K562 (cell line): ENCODE measurements around the gene LAPTM5. TPM values are rescaled to one million over a fixed set of nuclear protein-coding genes. Genes with fewer than 3 reads are reported as not detected.

Source experiments
- MAFG ChIP-seq: fragments of 450-650 bp; conservative IDR thresholded peaks from 2 replicates; pipeline ENCODE4 v1.6.1; 2016; ENCODE audit warnings: missing genetic modification characterization, missing compliant biosample characterization
- MAFK ChIP-seq: IDR thresholded peaks from 2 replicates; pipeline ENCODE4 v1.6.1; 2011; ENCODE audit warnings: low read length, improper control_type of control experiment
- NR2C2 ChIP-seq, 2 experiments: fragments of 200-800 bp in 1 of 2; sonication (Bioruptor generic) in 1 of 2; sonication (generic) in 1 of 2; formaldehyde crosslinking in 1 of 2; IDR thresholded peaks; 2 replicates each; pipeline versions ENCODE4 v1.6.1 to v1.8.0; 2016 to 2022; ENCODE audit warnings: mild to moderate bottlenecking in 1 of 2, missing compliant biosample characterization in 1 of 2, missing genetic modification characterization in 1 of 2, missing genetic modification reagents in 1 of 2
- RBFOX2 ChIP-seq: fragments of 200-400 bp; formaldehyde crosslinking; IDR thresholded peaks from 2 replicates; pipeline ENCODE4 v1.6.1; 2017; ENCODE audit warnings: low read depth, mild to moderate bottlenecking, low read length, moderate library complexity
- RNF2 ChIP-seq: sonication (generic); IDR thresholded peaks from 2 replicates; pipeline ENCODE4 v1.6.1; 2016
- ZFP30 ChIP-seq: fragments of 250-450 bp; sonication (Bioruptor Pico); IDR thresholded peaks from 2 replicates; pipeline ENCODE4 v1.8.0; 2022; ENCODE audit warnings: moderate library complexity, mild to moderate bottlenecking, inconsistent platforms, borderline replicate concordance
- ZNF224 ChIP-seq: sonication (generic); formaldehyde crosslinking; IDR thresholded peaks from 2 replicates; pipeline ENCODE4 v1.8.0; 2022; ENCODE audit warnings: mild to moderate bottlenecking, missing genetic modification reagents
- polyA plus RNA-seq, 8 experiments: library from polyadenylated mRNA; depleted of rRNA in 4 of 8; stranded (reverse) in 5 of 8; unstranded in 3 of 8; fragments of >200 nt; fragmentation: Nextera tagmentation in 2 of 8; fragmentation: Illumina TruSeq in 1 of 8; extraction: Ambion mirVana in 2 of 8; extraction: Trizol in 1 of 8; gene quantifications; 2 replicates each; pipeline versions ENCODE4 v1.2.1 to v1.2.3, GENCODE V29; 2011 to 2014; ENCODE audit warnings: inconsistent platforms in 1 of 8, missing spikeins in 1 of 8
- total RNA-seq, 7 experiments: library from RNA; depleted of rRNA in 6 of 7; stranded (reverse); fragments of >200 nt in 6 of 7; fragmentation: Illumina TruSeq in 2 of 7; extraction: Trizol in 2 of 7; gene quantifications; 2 replicates each; pipeline versions ENCODE4 v1.2.1 to v1.2.3, GENCODE V29; 2011 to 2021; ENCODE audit warnings: low replicate concordance in 1 of 7
- TF ChIP-seq, protein P1 (sequence below): IDR thresholded peaks from 2 replicates; pipeline ENCODE4 v1.6.1; 2012; ENCODE audit warnings: low read depth, low read length, improper control_type of control experiment, borderline replicate concordance
- TF ChIP-seq, protein P2 (sequence below): sonication (generic); formaldehyde crosslinking; IDR thresholded peaks from 2 replicates; pipeline ENCODE4 v1.8.0; 2022; ENCODE audit warnings: mild to moderate bottlenecking, missing genetic modification reagents
- TF ChIP-seq, protein P3 (sequence below), 2 experiments: fragments of 200-800 bp in 1 of 2; sonication (Bioruptor generic) in 1 of 2; sonication (generic) in 1 of 2; formaldehyde crosslinking in 1 of 2; IDR thresholded peaks in 1 of 2; conservative IDR thresholded peaks in 1 of 2; 2 replicates each; pipeline versions ENCODE4 v1.5.0 to v1.6.1; 2016 to 2020; ENCODE audit warnings: missing compliant biosample characterization in 1 of 2, missing genetic modification characterization in 1 of 2, missing genetic modification reagents in 1 of 2
- TF ChIP-seq, protein P4 (sequence below): fragments of 200-800 bp; sonication (Bioruptor generic); IDR thresholded peaks from 2 replicates; pipeline ENCODE4 v1.6.1; 2017; ENCODE audit warnings: missing genetic modification characterization, missing compliant biosample characterization

LAPTM5 gene
- total and polyA plus RNA-seq, 9 of the 15 experiments (the other 6 are each of a cell fraction or from before 2014, with no cell fraction given): 2.4 to 47.3 (median 20.3) TPM

DNA sequence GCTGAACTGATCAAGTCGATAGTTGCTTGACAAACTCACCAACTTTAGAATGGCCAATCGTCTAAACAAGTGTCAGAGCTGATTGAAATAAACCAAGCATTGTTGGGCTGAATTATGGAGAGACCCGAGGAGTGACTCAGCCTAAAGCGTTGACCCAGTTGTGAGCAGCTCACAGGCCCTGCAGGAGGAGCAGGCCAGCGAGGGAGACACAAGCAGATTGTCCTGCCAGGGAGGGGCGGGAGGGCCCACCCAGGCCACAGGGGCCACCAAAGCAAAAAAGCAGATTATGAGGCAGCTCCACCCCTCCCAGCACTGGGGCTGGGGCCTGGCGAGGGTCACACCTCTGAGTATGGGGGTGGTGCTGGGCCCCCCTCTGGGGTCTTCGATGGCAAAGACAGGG lies 24.1 kb downstream of the LAPTM5 start (continued):
- TF ChIP-seq, protein P1, sequence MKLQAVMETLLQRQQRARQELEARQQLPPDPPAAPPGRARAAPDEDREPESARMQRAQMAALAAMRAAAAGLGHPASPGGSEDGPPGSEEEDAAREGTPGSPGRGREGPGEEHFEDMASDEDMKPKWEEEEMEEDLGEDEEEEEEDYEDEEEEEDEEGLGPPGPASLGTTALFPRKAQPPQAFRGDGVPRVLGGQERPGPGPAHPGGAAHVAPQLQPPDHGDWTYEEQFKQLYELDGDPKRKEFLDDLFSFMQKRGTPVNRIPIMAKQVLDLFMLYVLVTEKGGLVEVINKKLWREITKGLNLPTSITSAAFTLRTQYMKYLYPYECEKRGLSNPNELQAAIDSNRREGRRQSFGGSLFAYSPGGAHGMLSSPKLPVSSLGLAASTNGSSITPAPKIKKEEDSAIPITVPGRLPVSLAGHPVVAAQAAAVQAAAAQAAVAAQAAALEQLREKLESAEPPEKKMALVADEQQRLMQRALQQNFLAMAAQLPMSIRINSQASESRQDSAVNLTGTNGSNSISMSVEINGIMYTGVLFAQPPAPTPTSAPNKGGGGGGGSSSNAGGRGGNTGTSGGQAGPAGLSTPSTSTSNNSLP: no peak
- TF ChIP-seq, protein P2, sequence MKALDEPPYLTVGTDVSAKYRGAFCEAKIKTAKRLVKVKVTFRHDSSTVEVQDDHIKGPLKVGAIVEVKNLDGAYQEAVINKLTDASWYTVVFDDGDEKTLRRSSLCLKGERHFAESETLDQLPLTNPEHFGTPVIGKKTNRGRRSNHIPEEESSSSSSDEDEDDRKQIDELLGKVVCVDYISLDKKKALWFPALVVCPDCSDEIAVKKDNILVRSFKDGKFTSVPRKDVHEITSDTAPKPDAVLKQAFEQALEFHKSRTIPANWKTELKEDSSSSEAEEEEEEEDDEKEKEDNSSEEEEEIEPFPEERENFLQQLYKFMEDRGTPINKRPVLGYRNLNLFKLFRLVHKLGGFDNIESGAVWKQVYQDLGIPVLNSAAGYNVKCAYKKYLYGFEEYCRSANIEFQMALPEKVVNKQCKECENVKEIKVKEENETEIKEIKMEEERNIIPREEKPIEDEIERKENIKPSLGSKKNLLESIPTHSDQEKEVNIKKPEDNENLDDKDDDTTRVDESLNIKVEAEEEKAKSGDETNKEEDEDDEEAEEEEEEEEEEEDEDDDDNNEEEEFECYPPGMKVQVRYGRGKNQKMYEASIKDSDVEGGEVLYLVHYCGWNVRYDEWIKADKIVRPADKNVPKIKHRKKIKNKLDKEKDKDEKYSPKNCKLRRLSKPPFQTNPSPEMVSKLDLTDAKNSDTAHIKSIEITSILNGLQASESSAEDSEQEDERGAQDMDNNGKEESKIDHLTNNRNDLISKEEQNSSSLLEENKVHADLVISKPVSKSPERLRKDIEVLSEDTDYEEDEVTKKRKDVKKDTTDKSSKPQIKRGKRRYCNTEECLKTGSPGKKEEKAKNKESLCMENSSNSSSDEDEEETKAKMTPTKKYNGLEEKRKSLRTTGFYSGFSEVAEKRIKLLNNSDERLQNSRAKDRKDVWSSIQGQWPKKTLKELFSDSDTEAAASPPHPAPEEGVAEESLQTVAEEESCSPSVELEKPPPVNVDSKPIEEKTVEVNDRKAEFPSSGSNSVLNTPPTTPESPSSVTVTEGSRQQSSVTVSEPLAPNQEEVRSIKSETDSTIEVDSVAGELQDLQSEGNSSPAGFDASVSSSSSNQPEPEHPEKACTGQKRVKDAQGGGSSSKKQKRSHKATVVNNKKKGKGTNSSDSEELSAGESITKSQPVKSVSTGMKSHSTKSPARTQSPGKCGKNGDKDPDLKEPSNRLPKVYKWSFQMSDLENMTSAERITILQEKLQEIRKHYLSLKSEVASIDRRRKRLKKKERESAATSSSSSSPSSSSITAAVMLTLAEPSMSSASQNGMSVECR: no peak
- TF ChIP-seq MAFK (peak; percentile 33; the same call in 1 of the 2 replicates), ZFP30 (no peak), RBFOX2 (0 out of 2 replicates have a peak, but pooled peaks have one; percentile 27), MAFG (tag) (0 out of 2 replicates have a peak, but pooled peaks have one; percentile 8), ZNF224 (CRISPR knock-in tag) (no peak), NR2C2 (CRISPR knock-in tag; IDR thresholded peaks at IDR 0.05) (no peak), NR2C2 (tag; IDR thresholded peaks at IDR 0.05) (0 out of 2 replicates have a peak, but pooled peaks have one; percentile 18), RNF2 (no peak)
- TF ChIP-seq, protein P3, sequence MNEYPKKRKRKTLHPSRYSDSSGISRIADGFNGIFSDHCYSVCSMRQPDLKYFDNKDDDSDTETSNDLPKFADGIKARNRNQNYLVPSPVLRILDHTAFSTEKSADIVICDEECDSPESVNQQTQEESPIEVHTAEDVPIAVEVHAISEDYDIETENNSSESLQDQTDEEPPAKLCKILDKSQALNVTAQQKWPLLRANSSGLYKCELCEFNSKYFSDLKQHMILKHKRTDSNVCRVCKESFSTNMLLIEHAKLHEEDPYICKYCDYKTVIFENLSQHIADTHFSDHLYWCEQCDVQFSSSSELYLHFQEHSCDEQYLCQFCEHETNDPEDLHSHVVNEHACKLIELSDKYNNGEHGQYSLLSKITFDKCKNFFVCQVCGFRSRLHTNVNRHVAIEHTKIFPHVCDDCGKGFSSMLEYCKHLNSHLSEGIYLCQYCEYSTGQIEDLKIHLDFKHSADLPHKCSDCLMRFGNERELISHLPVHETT (CRISPR knock-in tag; conservative IDR thresholded peaks at IDR 0.05 in 1 of 2, IDR thresholded peaks at IDR 0.05 in 1 of 2): no peak
- TF ChIP-seq, protein P4, sequence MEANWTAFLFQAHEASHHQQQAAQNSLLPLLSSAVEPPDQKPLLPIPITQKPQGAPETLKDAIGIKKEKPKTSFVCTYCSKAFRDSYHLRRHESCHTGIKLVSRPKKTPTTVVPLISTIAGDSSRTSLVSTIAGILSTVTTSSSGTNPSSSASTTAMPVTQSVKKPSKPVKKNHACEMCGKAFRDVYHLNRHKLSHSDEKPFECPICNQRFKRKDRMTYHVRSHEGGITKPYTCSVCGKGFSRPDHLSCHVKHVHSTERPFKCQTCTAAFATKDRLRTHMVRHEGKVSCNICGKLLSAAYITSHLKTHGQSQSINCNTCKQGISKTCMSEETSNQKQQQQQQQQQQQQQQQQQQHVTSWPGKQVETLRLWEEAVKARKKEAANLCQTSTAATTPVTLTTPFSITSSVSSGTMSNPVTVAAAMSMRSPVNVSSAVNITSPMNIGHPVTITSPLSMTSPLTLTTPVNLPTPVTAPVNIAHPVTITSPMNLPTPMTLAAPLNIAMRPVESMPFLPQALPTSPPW: peak; percentile 30; the same call in 1 of the 2 replicates
